Measurements from ENCODE around the gene FRRS1L. TPM values are rescaled to one million over a fixed set of nuclear protein-coding genes. Genes with fewer than 3 reads are reported as not detected.

The FRRS1L gene
- total RNA-seq, 1 donor from 2014 or later, result 1.1 TPM

DNA sequence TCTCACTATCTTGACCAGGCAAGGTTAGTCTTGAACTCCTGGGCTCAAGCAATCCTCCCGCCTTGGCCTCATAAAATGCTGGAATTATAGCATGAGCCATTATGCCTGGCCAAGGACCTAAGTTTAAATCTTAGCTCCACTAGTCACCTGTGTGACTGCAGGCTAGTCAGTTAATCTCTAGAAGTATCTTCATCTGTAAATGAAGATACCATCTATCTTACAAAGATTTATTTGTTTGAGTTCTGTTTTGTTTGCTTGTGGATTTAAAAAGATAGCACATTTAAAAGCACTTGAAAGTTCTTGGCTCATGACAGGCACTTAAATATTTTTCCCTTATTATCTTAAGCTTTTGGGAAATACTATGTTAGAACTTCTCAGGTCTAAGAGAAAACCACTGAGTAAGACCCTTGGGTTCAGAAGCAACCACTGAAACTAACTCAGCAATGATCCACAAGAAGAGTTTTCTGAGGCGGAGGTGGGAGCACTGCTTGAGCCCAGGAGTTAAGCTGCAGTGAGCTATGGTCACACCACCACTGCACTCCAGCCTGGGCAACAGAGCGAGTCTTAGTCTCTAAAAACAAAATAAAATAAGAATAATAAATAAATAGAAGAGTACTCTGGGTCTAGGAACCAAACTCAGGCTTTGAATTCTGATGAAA lies 66.4 kb downstream of the FRRS1L start:
- Histone ChIP-seq H3K9ac (ENCODE audit: low read length) (no peak overlapping the region), H3K27me3 (ENCODE audit: insufficient read depth, low read length) (no peaks in the 10 kb centered on the region), H3K9me3 (ENCODE audit: insufficient read depth, low read depth, low read length) (no peaks in the 10 kb centered on the region), H3K36me3 (ENCODE audit: insufficient read depth, low read length) (peaks cover 4% of the 10 kb centered on the region), H3K4me2 (ENCODE audit: low read length) (no peak overlapping the region), H3K4me1 (ENCODE audit: insufficient read depth, low read length) (peaks cover 28% of the 10 kb centered on the region), H2AFZ (ENCODE audit: low read depth, low read length) (no peak overlapping the region), H4K20me1 (ENCODE audit: insufficient read depth, low read length) (peaks cover 64% of the 10 kb centered on the region), H3K27ac (ENCODE audit: low read depth, low read length) (no peak overlapping the region), H3K79me2 (ENCODE audit: insufficient read depth, low read length) (peaks cover 81% of the 10 kb centered on the region), H3K4me3 (ENCODE audit: insufficient read depth, low read depth, low read length) (no peak overlapping the region)
- H3K4me1 Mint-ChIP-seq (ENCODE audit: low read depth, unreplicated experiment), result peaks cover 33% of the 10 kb centered on the region
- H3K9me3 Mint-ChIP-seq (ENCODE audit: unreplicated experiment), result no peaks in the 10 kb centered on the region
- no peaks in the 10 kb centered on the region for H3K27me3 Mint-ChIP-seq (ENCODE audit: low read depth, unreplicated experiment)
- H3K4me3 Mint-ChIP-seq (ENCODE audit: unreplicated experiment), result no peak overlapping the region
- no peak for DNase-seq (ENCODE audit: low read depth)
- H3K27ac Mint-ChIP-seq (ENCODE audit: unreplicated experiment), result no peak overlapping the region
- no peak for FAIRE-seq
- TF ChIP-seq CTCF (IDR thresholded peaks at IDR 0.05; ENCODE audit: insufficient read depth, low read depth, low read length) (no peak), EZH2 (IDR thresholded peaks at IDR 0.05; ENCODE audit: insufficient read depth, low read length) (no peak)
- peaks cover 3% of the 10 kb centered on the region for H3K36me3 Mint-ChIP-seq (ENCODE audit: low read depth, unreplicated experiment)

- Histone ChIP-seq H3K4me1 (ENCODE audit: insufficient read depth, low read length) (peaks cover 28% of the 10 kb centered on the region), H3K36me3 (ENCODE audit: insufficient read depth, low read length) (no peaks in the 10 kb centered on the region), H3K27ac (ENCODE audit: low read depth, low read length) (peak overlapping the region; percentile 46), H3K79me2 (ENCODE audit: insufficient read depth, low read length) (peaks cover 82% of the 10 kb centered on the region), H3K9ac (ENCODE audit: low read length) (no peak overlapping the region), H3K4me2 (ENCODE audit: low read length) (peak overlapping the region; percentile 72), H3K27me3 (ENCODE audit: insufficient read depth, low read length) (no peaks in the 10 kb centered on the region), H4K20me1 (ENCODE audit: insufficient read depth, low read length) (peaks cover 82% of the 10 kb centered on the region), H3K4me3 (ENCODE audit: insufficient read depth, low read depth, low read length) (no peak overlapping the region), H2AFZ (ENCODE audit: low read depth, low read length) (no peak overlapping the region), H3K9me3 (ENCODE audit: insufficient read depth, low read depth, low read length) (no peaks in the 10 kb centered on the region)
- H3K27ac Mint-ChIP-seq (ENCODE audit: unreplicated experiment), result peak overlapping the region; percentile 93
- FAIRE-seq (no peak), DNase-seq (ENCODE audit: low read depth) (peak; percentile 49)
- no peaks in the 10 kb centered on the region for H3K27me3 Mint-ChIP-seq (ENCODE audit: low read depth, unreplicated experiment)
- TF ChIP-seq CTCF (IDR thresholded peaks at IDR 0.05; ENCODE audit: insufficient read depth, low read depth, low read length), result no peak
- no peak for TF ChIP-seq EZH2 (IDR thresholded peaks at IDR 0.05; ENCODE audit: insufficient read depth, low read length)
- H3K4me1 Mint-ChIP-seq (ENCODE audit: low read depth, unreplicated experiment), result peaks cover 33% of the 10 kb centered on the region
- H3K36me3 Mint-ChIP-seq (ENCODE audit: low read depth, unreplicated experiment), result no peaks in the 10 kb centered on the region
- H3K9me3 Mint-ChIP-seq (ENCODE audit: unreplicated experiment), result no peaks in the 10 kb centered on the region
- H3K4me3 Mint-ChIP-seq (ENCODE audit: unreplicated experiment), result no peak overlapping the region
Measured at GRCh38 chr9:109098960-109099308, 68.1 kb downstream of the FRRS1L start.

All from astrocyte (in vitro differentiated cells and primary cell).